DMS79 treated with DMSO at 0.1 percent for 48 hours (cell line): ENCODE data around the gene SELENOF.
A peak's percentile ranks its signal among the peaks of the same experiment; 100 is the strongest.
"Not testable (repeated sequence)": the region's sequence is repeated elsewhere in the genome, so short reads cannot be mapped to it uniquely, and the experiment has no call there.

Source experiments
- DNase-seq: peaks from one replicate; lab custom pipeline; 2025; lab: John Stamatoyannopoulos, UW

The SELENOF gene

DNA sequence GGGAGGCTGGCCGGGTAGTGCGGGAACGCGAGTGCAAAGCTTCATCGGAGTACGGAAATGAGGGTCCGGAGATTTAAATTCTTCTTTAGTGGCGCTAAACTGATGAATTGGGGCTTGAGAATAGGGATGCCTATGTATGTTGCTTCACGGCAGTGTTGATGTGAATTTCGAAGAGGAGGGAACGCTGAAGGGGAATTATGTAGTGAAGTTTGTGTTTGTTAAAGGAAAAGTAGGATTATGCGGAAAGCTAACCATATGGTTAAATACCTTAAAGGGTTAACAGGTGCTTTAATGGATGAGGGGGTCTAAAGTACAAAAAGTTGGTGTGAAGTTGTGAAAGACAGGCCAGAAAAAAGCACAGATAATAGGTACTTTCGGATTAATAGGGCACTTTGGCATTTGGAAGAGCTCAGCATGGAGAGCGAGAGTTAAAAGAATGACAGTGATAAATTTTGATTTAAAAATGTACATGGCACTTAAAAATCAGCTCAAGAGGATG lies 1.9 kb upstream of the SELENOF start:
- DNase-seq: peak; percentile 34

DNA sequence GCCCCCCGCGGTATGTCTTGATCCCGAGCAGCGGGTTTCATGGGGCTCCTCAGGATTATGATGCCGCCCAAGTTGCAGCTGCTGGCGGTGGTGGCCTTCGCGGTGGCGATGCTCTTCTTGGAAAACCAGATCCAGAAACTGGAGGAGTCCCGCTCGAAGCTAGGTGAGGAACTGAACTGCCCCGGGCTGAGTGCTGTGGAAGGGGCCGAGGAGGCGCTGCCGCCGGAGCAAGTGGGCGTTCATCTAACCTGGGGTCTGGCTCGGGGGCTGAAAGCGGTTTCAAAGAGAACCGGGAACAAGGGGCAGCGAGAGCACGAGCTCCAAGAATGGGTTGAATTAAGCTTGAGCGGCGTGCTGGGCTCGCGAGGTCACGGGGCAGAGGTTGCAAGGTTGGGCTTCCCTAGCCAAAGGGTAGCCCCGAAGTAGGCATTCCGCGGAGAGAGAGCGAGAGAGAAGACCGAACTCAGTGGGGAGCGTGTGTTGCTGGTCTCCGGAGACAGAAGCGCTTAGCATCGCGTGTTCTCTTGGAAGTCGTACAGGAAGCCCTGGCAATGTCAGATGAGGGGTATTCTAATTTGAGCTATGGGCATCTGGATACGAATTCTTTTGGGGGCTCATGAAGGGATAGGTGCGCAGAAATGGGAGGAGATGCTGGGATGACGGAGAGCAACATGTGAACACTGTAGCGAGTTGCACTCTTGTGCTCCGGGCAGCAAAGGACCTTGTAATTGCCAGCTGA lies 1.2 kb upstream of the SELENOF start:
- peak; percentile 68 for DNase-seq

DNA sequence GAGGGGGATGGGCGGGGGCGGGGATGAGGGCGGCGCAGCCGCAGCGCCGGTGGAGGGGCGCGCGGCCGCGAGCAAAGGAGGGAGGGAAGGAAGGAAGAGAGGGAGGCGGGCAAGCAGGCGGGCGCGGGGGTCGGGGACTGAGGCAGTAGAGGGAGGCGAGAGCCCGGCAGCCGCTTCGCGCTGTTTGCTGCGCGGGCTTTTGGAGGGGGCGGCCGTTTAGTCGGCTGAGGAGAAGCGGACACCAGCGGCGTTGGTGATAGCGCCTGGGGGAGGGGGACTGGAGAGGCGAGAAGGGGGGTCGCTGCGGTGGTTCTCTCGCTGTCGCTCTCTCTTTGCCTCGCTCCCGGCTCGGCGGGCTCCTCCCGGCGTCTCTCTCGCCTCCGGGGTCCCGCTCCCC lies 673 bp upstream of the SELENOF start, which contains the start of gene HS2ST1:
HS2ST1 (plus strand) TSS at position 35 of the 397 bp plus-strand sequence.
- DNase-seq: no peak

DNA sequence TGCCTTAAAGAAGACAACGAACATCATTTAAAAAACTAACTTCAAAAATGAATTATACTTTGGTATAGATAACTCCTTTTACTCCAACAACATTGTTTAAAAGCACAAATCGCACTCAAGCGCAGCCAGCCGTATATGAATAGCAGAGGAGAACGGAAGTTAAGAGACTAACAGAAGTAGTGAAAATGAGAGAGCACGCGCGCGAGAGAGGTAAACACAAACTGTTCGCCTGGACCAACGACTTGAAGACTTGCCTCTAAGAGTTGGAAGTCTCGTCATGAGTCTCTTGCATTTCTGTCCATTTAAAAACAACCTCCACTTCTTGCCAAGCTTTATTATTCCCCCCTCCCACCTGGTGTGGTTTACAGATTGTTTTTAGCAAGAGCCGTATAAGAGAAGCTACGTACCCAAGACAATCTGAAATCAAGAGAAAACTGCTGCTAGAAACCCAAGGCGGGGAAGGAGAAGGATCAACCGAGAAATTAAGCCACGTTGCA lies 479 bp downstream of the SELENOF start:
- DNase-seq: peak; percentile 79

DNA sequence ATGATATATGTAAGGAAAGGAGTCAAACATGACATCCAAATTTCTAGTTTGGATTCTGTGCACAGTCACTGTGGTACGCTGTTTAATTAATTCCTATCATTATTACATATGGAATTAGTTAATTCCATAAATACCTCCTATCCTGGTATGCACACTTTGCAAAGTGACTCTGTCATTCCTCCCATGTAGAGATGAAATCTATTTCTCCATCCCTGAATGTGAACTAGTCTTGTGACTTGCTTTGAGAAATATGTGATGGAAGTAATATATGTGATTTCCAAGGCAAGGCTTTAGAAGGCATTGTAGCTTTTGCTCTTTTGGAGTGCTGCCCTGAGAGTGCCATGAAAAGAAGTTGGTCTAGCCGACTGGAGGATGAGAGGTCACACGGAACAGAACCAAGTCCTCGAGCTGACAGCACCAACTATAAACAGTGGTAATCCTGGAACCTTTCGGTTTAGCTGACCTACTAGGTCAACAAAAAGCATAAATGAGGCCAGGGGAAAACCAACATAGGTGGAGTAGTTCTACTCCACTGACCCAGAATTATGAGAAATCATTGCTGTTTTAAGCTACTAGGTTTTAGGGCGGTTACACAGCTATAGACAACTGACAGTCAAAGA lies 1.5 kb downstream of the SELENOF start:
- DNase-seq: no peak

DNA sequence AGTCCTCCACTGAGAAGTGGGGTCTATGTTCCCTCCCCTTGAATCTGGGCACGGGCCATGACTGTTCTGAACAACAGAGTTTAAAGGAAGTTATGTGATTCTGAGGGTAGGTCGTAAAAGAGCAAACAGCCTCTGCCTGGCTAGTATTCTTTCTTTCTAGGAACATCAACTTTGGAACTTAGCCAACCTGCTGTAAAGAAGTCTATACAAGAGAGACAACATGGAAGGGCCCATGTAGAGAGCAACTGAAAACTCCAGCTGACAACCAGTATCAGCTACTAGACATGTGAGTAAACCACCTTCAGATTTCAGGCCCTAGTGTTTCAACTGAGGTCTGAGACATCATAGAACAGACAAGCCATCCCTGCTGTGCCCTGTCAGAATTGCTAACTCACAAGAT lies 7.5 kb downstream of the SELENOF start:
- no peak for DNase-seq

DNA sequence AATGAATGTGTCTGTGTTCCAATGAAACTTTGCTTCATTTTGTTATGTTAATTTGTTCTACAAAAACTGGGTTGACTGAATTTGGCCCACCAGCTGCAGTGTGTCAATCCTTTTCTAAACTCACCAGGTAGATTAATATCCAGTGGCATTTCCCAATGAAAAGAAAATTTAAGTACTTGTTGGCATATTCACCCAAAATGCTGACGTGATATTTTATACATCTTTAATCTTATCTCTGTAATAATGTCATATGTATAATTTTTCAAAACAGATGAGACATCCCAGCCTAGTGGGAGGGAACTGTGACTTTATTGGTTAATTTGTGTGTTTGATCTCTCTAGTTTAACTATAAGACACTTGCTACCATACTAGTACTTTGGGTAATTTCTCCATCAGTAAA lies 8.1 kb downstream of the SELENOF start:
- no peak for DNase-seq

DNA sequence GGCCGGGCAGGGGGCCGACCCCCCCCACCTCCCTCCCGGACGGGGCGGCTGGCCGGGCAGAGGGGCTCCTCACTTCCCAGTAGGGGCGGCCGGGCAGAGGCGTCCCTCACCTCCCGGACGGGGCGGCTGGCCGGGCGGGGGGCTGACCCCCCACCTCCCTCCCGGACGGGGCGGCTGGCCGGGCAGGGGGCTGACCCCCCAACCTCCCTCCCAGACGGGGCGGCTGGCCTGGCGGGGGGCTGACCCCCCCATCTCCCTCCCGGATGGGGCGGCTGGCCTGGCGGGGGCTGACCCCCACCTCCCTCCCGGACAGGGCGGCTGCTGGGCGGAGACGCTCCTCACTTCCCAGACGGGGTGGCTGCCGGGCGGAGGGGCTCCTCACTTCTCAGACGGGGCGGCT lies 14.5 kb downstream of the SELENOF start:
- not testable (repeated sequence) for DNase-seq

DNA sequence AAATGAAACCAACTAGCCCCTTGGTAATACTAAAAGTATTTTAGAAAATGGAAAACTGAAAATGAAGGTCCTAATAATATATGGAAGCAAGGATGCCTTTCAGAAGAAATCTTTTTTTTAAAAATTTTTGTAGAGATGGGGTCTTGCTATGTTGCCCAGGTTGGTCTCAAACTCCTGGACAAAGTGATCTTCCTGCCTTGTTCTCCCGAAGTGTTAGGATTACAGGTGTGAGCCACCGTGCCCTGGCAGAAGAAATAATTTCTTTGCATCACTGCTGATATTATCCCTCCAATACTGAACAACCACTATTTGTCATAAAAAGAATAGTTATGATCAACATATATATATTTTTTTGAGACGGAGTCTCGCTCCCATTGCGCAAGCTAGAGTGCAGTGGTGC lies 25.6 kb downstream of the SELENOF start:
- no peak for DNase-seq

DNA sequence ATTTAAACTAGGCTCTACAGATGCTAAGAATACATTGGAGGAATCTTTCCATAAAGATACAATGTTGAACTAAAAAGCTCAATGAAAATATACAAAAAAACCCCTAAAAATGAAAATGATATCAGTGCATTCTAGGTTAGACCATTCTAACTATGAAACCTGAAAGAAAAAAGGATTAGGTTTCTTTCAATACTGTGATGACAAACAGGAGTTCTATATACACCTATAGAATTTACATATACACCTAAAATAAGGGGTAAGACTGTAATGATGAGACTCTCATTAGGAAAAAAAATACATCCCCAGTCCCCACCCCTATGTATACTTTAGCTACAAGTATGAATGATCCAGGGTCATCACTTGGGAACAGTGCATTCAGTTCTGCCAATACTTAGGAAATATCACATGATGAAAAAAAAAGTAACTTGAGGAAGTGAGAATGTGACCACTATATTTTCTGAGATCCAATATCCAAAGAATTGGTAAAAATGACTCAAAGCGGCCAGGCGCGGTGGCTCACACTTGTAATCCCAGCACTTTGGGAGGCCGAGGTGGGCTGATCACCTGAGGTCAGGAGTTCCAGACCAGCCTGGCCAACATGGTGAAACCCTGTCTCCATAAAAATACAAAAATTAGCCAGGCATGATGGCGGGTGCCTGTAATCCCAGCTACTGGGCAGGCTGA lies 26.3 kb downstream of the SELENOF start:
- DNase-seq: no peak

DNA sequence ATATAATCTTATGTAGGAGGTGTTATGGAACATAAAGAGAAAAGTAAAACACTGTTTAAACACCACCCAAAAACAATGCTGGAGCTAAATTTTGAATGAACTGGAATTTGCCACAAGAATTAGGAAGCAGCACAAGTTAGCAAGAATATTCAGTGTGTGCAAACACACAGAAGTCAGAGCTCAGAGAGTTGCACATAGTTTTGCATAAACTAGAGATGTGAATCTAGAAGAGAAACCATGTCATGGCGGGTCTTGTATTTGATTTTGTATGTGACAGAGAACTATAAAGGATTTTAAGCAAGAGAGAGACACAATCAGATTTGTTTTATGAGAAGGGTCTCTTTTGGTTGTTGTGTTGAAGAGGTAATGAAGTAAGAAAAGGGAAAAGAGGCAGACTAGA lies 38.2 kb downstream of the SELENOF start:
- no peak for DNase-seq

DNA sequence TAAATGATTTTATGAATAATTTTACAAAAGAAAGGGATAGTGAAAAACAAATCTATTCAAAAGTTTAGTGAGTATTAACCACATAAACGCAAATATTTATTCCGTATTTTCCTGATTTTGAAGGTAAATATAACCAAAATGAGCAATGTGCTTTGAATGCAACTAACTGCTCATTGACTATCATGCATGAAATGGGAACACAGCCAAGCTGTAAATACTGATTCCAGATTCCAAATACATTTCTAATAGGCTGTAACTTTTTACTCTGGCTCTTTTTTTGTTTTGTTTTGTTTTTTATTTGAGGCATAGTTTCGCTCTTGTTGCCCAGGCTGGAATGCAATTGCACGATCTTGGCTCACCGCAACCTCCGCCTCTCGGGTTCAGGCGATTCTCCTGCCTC lies 41.8 kb downstream of the SELENOF start:
- no peak for DNase-seq

DNA sequence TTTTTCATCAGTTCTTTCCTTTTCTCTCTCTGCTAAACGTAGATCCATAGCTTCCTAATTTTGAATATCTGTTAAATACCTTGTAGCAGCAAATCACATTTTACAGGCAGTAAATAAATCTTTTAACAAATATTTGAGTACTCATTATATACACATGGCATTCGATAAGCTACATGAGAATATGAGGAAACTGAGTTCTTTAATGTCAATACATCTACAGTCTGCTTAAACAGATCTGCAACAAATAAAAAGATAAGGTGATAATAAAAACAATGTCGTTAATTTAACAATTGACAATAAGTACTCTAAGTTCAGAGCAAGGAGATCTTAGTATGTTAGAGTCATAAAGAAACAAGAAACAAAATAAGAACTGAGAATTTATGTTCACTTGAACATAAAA lies 42.9 kb downstream of the SELENOF start:
- DNase-seq: no peak

DNA sequence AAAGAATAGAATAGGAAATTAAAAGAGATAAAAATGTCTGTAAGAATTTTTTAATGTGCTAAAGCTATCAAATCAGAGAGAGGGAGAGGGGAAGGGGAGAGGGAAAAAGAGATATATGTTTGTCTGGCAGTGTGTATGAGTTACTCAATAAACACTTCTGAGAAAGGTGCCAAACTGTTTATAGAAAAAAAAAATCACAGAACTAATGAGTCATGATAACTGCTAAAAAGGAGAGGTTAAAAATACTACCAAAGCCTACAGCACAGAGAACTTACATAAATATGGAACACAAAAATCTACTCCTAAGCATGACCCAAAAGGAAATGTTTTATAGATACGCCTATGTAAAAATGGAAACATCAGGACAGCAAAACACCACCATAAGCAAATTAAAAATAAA lies 45.4 kb downstream of the SELENOF start:
- no peak for DNase-seq

DNA sequence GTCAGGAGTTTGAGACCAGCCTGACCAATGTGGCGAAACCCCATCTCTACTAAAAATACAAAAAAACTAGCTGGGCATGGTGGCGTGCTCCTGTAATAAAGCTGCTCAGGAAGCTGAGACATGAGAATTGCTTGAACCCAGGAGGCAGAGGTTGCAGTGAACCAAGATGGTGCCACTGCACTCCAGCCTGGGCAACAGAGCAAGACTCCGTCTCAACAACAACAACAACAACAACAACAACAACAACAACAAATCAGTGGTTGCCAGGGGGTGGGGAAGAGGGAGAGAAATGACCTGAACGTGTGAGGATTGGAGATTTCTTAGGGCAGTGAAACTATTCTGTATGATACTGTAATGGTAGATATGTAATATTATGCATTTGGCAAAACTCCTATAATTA lies 46.6 kb downstream of the SELENOF start:
- DNase-seq: not testable (repeated sequence)

DNA sequence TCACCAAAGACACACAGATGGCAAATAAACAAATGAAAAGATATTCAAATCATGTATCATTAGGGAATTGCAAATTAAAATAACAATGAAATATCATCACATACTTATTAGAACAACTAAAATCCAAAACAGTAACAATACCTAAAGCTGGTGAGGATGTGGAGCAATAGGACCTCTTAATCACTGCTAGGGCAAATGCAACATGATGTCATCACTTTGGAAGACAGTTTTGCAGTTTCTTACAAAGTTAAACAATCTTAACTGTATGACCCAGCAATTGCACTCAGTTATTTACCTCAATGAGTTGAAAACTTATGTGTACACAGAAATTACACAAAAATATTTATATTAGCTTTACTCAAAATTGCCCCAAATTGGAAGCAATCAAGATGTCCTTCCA lies 47.3 kb downstream of the SELENOF start:
- DNase-seq: no peak

DNA sequence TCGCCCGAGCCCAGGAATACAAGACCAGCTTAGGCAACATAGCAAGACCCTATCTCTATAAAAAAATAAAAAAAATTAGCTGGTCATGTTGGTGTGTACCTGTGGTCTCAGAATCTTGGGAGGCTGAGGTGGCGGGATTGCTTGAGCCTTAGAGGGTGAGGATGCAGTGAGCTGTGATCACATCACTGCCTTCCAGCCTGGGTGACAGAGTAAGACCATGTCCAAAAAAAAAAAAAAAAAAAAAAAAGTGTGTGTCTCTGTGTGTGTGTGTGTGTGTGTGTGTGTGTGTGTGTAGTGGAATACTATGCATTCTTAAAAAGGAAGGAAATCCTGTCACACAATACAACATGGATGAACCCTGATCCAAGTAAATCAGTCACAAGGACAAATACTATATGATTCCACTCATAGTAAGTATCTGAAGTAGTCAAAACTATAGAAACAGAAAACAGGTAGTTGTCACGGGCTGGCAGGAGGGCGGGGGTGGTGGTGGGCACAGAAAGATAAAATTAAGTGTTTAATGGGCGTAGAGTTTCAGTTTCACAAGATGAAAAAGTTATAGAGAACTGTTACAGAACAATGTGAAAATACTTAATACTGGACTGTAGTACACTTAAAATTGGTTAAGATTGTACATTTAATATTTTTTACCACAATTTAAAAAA lies 47.8 kb downstream of the SELENOF start:
- no peak for DNase-seq

DNA sequence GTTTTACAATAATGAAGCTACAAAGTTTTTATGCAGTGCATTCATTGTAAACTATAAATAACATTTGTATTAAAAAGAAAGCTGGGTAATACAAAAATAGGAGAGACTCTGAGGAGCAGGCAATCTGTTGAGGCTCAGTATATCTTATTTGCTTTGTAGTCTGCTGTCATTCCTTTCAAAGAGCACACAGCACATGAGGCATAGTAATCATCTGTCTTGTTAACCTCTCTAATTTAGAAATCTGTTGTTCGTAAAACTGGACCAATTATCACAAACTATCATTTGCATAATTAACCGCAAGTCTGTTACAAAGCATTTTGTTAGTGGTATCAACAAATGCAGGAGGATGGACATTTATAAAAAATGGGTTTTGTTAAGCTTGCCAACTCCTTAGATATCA lies 51.0 kb downstream of the SELENOF start:
- DNase-seq: no peak

DNA sequence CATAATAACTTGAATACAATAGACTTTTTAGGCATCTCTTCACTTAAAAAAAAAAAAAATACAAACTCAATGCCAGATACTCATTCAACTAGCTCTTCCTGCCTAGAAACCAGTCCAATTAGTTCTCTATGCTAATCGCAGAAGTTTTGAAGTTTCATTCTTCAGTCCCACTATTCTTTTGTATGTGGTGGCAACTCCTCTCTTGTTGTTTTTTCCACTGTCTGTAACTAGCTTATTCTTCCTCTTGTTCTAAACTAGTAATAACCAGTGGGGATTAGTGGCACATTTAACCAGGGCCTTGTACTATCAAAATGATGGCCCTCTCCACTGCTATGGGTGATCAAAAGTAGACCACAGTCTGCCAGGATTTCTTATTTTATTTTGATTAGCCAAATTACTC lies 52.5 kb downstream of the SELENOF start:
- DNase-seq: no peak

DNA sequence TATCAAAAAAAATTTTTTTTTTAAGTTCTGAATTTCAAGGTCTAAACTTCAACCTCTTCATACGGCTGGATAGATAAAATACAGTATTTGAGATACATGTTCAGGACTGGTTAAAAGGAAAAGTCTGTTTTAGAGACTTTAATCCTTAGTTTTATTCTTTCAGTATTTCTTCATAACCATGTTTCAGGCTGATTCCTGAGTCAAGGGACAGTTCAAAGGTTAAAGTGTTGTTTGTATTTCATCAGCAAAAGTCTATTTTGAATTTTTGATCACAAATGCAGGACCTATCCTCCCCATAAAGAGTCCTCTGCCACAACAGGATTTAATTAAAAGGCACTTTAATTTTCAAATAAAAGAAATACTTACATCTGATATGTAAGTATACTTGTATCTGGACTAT lies 53.5 kb downstream of the SELENOF start:
- no peak for DNase-seq

DNA sequence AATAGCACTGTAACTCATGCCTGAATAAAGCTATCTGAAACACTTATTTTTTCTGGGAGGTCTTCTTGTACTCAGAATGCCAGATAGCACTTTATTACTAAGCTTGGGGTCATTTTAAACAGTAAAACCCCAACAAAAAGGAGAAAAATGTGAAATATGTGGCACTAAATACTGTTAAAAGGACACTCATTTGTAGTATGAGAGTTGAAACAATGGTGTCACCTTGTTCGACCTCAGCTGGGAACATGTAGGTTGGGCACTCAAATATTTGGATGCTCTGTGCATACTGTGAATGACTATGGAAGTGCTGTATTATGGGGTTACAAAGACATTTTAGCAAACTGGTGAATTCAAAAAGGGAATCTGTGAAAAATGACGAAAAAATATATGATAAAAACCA lies 53.9 kb downstream of the SELENOF start:
- DNase-seq: no peak

DNA sequence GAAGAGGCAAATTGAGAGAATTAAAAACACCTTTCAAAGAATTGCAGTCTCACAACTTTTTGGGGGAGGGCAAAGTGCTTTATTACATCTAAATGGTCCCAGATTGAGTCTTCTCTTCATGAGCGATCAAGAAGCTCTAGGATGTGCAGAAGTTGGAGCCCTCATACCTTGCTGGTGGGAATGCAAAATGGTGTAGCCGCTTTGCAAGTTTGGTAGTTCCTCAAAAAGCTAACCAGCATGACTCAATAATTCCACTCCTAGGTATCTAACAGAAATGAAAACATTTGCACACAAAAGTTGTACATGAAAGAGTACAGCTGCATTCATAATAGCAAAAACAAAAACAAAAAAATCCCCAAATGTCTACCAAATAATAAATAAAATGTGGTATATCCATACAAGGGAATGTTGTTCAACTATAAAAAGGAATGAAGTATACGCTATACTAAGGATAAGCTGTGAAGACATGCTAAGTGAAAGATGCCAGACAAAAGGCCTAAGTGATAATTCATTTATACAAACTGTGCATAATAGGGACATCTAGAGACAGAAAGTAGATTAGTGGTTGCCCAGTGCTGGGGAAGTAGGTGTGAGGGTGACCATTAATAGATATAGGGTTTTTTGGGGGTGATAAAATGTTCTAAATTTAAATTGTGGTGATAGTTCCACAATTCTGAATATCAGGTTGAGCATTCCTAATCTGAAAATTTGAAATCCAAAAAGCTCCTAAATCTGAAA lies 55.2 kb downstream of the SELENOF start:
- no peak for DNase-seq
